Measurements from ENCODE around the gene FCHSD2. TPM values are rescaled to one million over a fixed set of nuclear protein-coding genes. Genes with fewer than 3 reads are reported as not detected.

FCHSD2 gene
- polyA plus RNA-seq, 1 donor (not counting 4 experiments of a cell fraction or from before 2014, with no cell fraction given), result 14.2 TPM

GRCh38 chr11:72838691-72839305 lies 303.3 kb downstream of the FCHSD2 start:
- H3K4me2 ChIP-seq (ENCODE audit: control insufficient read depth, extremely low read depth, insufficient read depth, low read depth, low read length), result peak overlapping the region; percentile 29
- FAIRE-seq (peak; percentile 58), DNase-seq (ENCODE audit: low read depth, low spot score) (no peak)
- peaks cover 17% of the 10 kb centered on the region for H3K4me1 ChIP-seq (ENCODE audit: control insufficient read depth, extremely low read depth, insufficient read depth, low read length)
- H3K9ac ChIP-seq (ENCODE audit: control insufficient read depth, extremely low read depth, insufficient read depth, low read length), result no peak overlapping the region
- H3K27me3 ChIP-seq (ENCODE audit: control insufficient read depth, extremely low read depth, insufficient read depth, low read length), result no peaks in the 10 kb centered on the region
- dilution Hi-C loops (cut with MboI; ENCODE audit: extremely low pct_ligation_motif_present, low sequenced_read_pairs), result no loop called here
- peaks cover 4 to 10% of the 10 kb centered on the region in 2 experiments for H3K36me3 ChIP-seq (ENCODE audit: control insufficient read depth in 2 of 2, extremely low read depth in 1 of 2, insufficient read depth in 2 of 2, low read length in 2 of 2)
- H3K4me3 ChIP-seq (ENCODE audit: control insufficient read depth in 2 of 3, extremely low read depth in 1 of 3, insufficient read depth in 2 of 3, low read depth in 1 of 3, low read length in 3 of 3), result no peak overlapping the region
- H3K9me3 ChIP-seq (ENCODE audit: control insufficient read depth, low read depth, low read length), result no peaks in the 10 kb centered on the region
- TF ChIP-seq EZH2 (IDR thresholded peaks at IDR 0.05; ENCODE audit: low read length) (no peak), CTCF (optimal IDR thresholded peaks at IDR 0.05 in 1 of 3, IDR thresholded peaks at IDR 0.05 in 1 of 3, conservative IDR thresholded peaks at IDR 0.05 in 1 of 3; ENCODE audit: extremely low read depth in 1 of 3, insufficient read depth in 2 of 3, low read length in 3 of 3) (no peak)
- H3K79me2 ChIP-seq (ENCODE audit: control insufficient read depth, insufficient read depth, low read length), result no peaks in the 10 kb centered on the region
- H2AFZ ChIP-seq (ENCODE audit: control insufficient read depth, low read length), result no peak overlapping the region
- H4K20me1 ChIP-seq (ENCODE audit: control insufficient read depth, extremely low read depth, insufficient read depth, low read length), result no peaks in the 10 kb centered on the region
- no peak overlapping the region for H3K27ac ChIP-seq (ENCODE audit: control insufficient read depth, insufficient read depth, low read length)
- no peaks in the 10 kb centered on the region for H3K9me1 ChIP-seq (ENCODE audit: control insufficient read depth, extremely low read depth, insufficient read depth, low read length)

GRCh38 chr11:72836111-72836510 lies 306.0 kb downstream of the FCHSD2 start:
- no peak for DNase-seq (ENCODE audit: low read depth, low spot score)

More at GRCh38 chr11:72836111-72836510, 306.0 kb downstream of the FCHSD2 start:
- no peaks in the 10 kb centered on the region for H3K9me3 ChIP-seq (ENCODE audit: control insufficient read depth, low read depth, low read length)
- FAIRE-seq, result no peak
- H3K9me1 ChIP-seq (ENCODE audit: control insufficient read depth, extremely low read depth, insufficient read depth, low read length), result no peaks in the 10 kb centered on the region
- no peaks in the 10 kb centered on the region for H3K27me3 ChIP-seq (ENCODE audit: control insufficient read depth, extremely low read depth, insufficient read depth, low read length)
- dilution Hi-C loops (cut with MboI; ENCODE audit: extremely low pct_ligation_motif_present, low sequenced_read_pairs), result no loop called here
- TF ChIP-seq CTCF (optimal IDR thresholded peaks at IDR 0.05 in 1 of 3, IDR thresholded peaks at IDR 0.05 in 1 of 3, conservative IDR thresholded peaks at IDR 0.05 in 1 of 3; ENCODE audit: extremely low read depth in 1 of 3, insufficient read depth in 2 of 3, low read length in 3 of 3) (no peak), EZH2 (IDR thresholded peaks at IDR 0.05; ENCODE audit: low read length) (no peak)
- H3K4me1 ChIP-seq (ENCODE audit: control insufficient read depth, extremely low read depth, insufficient read depth, low read length), result peaks cover 29% of the 10 kb centered on the region
- H2AFZ ChIP-seq (ENCODE audit: control insufficient read depth, low read length), result no peak overlapping the region
- no peak overlapping the region for H3K9ac ChIP-seq (ENCODE audit: control insufficient read depth, extremely low read depth, insufficient read depth, low read length)
- H3K79me2 ChIP-seq (ENCODE audit: control insufficient read depth, insufficient read depth, low read length), result no peaks in the 10 kb centered on the region
- H3K4me2 ChIP-seq (ENCODE audit: control insufficient read depth, extremely low read depth, insufficient read depth, low read depth, low read length), result no peak overlapping the region
- H3K27ac ChIP-seq (ENCODE audit: control insufficient read depth, insufficient read depth, low read length), result no peak overlapping the region
- no peaks in the 10 kb centered on the region for H4K20me1 ChIP-seq (ENCODE audit: control insufficient read depth, extremely low read depth, insufficient read depth, low read length)
- H3K4me3 ChIP-seq (ENCODE audit: control insufficient read depth in 2 of 3, extremely low read depth in 1 of 3, insufficient read depth in 2 of 3, low read depth in 1 of 3, low read length in 3 of 3), result no peak overlapping the region
- peaks cover 0 to 4% of the 10 kb centered on the region in 2 experiments for H3K36me3 ChIP-seq (ENCODE audit: control insufficient read depth in 2 of 2, extremely low read depth in 1 of 2, insufficient read depth in 2 of 2, low read length in 2 of 2)
